Transverse colon (tissue), 4 donors: ENCODE results near the gene CDK2. TPM values are rescaled to one million over a fixed set of nuclear protein-coding genes. Genes with fewer than 3 reads are reported as not detected.

ENCODE experiments used
- DNase-seq: peaks from one replicate; pipeline ENCODE4 v3.0.0-alpha.2; 2019
- H3K27ac ChIP-seq, 4 donors: fragments of 200-600 bp; sonication (generic); 2 replicates each; pipeline ENCODE4 v1.5.1; 2016 to 2018; ENCODE audit warnings: inconsistent platforms in 4 of 4
- H3K27me3 ChIP-seq: fragments of 200-600 bp; sonication (generic); 2 replicates; pipeline ENCODE4 v1.5.1; 2017; ENCODE audit warnings: inconsistent platforms
- H3K36me3 ChIP-seq, 4 donors: fragments of 200-600 bp; sonication (generic); 2 replicates each; pipeline ENCODE4 v1.5.1; 2017 to 2019; ENCODE audit warnings: inconsistent platforms in 4 of 4
- H3K4me1 ChIP-seq, 4 donors: fragments of 200-600 bp; sonication (generic); 2 replicates each; pipeline ENCODE4 v1.5.1; 2017 to 2020; ENCODE audit warnings: inconsistent platforms in 4 of 4
- H3K4me3 ChIP-seq, 4 donors: fragments of 200-600 bp; sonication (generic); 1 replicate in 1 of 4; 2 replicates in 3 of 4; pipeline versions ENCODE4 v1.5.1 to v1.6.1; 2017 to 2019; ENCODE audit warnings: inconsistent platforms in 4 of 4
- H3K9me3 ChIP-seq, 2 donors: fragments of 200-600 bp; sonication (generic); 2 replicates each; pipeline ENCODE4 v1.5.1; 2017 to 2019; ENCODE audit warnings: inconsistent platforms in 2 of 2
- EP300 ChIP-seq: sonication (generic); formaldehyde crosslinking; IDR thresholded peaks from one replicate; pipeline ENCODE4 v1.6.1; 2017; ENCODE audit warnings: antibody characterized with exemption, low read depth
- POLR2A ChIP-seq: fragments of 450-650 bp; IDR thresholded peaks from one replicate; pipeline ENCODE4 v1.6.1; 2016; ENCODE audit warnings: antibody characterized with exemption, mild to moderate bottlenecking, moderate library complexity
- POLR2AphosphoS5 ChIP-seq, 3 donors: sonication (generic); formaldehyde crosslinking; IDR thresholded peaks; one replicate each; pipeline ENCODE4 v1.6.1; 2016; ENCODE audit warnings: antibody characterized with exemption in 3 of 3
- WGBS, 2 donors: methylation state at CpG; one replicate each; pipeline ENCODE4 v1.1.5; 2018; ENCODE audit warnings: low coverage in 1 of 2; 5-methylcytosine and 5-hydroxymethylcytosine counted together
- in situ Hi-C, 4 donors: fragments of 200-750 bp; cut with MboI; loops; one replicate each; pipeline versions ENCODE4 v1.15.0 to v1.15.1; 2017; ENCODE audit warnings: low sequenced_read_pairs in 3 of 4, low pct_ligation_motif_present in 1 of 4, low pct_unique_long_range_greater_than_20kb in 1 of 4
- intact Hi-C: fragments of 100-400 bp; cut with DNase I; formaldehyde crosslinking; loops from one replicate; pipeline ENCODE4 v1.15.1; 2023; ENCODE audit warnings: low total_unique reads
- total RNA-seq, 4 donors: library from RNA; depleted of rRNA; stranded (reverse); fragments of >200 nt; gene quantifications; one replicate each; pipeline ENCODE4 v1.1.0, GENCODE V29; 2016
- TF ChIP-seq, protein P1 (sequence below), 5 experiments: fragments of 200-600 bp in 3 of 5; fragments of 450-650 bp in 2 of 5; sonication (generic) in 3 of 5; IDR thresholded peaks; 1 replicate in 2 of 5; 2 replicates in 3 of 5; pipeline ENCODE4 v1.5.1; 2016 to 2017; ENCODE audit warnings: antibody characterized with exemption in 5 of 5, inconsistent platforms in 3 of 5, mild to moderate bottlenecking in 2 of 5, moderate library complexity in 1 of 5

Gene CDK2
- total RNA-seq, 4 donors from 2014 or later: 6.7 to 22.3 (median 11.1) TPM

DNA sequence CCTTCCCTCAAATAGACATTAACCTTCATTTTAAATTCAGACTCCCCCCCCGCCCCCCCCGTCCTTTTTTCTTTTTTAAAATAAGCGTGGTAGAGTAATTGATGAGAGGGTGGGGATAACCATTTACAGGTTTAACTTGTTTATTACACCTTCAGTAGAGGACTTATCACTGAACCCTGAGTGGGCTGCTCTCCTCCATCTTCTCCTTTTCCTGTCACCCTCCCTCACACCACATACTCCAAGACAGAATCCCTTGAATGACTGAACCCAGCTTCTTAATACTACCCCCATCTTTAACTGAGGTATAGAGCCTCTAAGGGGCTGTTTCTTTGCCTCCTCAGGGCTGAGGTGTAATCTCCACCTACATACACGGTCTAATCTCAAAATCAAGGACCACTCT, 50.6 kb downstream of the CDK2 start:
- TF ChIP-seq, protein P1, sequence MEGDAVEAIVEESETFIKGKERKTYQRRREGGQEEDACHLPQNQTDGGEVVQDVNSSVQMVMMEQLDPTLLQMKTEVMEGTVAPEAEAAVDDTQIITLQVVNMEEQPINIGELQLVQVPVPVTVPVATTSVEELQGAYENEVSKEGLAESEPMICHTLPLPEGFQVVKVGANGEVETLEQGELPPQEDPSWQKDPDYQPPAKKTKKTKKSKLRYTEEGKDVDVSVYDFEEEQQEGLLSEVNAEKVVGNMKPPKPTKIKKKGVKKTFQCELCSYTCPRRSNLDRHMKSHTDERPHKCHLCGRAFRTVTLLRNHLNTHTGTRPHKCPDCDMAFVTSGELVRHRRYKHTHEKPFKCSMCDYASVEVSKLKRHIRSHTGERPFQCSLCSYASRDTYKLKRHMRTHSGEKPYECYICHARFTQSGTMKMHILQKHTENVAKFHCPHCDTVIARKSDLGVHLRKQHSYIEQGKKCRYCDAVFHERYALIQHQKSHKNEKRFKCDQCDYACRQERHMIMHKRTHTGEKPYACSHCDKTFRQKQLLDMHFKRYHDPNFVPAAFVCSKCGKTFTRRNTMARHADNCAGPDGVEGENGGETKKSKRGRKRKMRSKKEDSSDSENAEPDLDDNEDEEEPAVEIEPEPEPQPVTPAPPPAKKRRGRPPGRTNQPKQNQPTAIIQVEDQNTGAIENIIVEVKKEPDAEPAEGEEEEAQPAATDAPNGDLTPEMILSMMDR (IDR thresholded peaks at IDR 0.05): no peak
- no peak for TF ChIP-seq POLR2AphosphoS5 (IDR thresholded peaks at IDR 0.05)
- TF ChIP-seq POLR2A: no peak
- no peak for TF ChIP-seq EP300
- no peaks in the 10 kb centered on the region for H3K9me3 ChIP-seq
- in situ Hi-C loops (no loop called here), intact Hi-C loops (no loop called here)
- H3K4me3 ChIP-seq: no peak overlapping the region
- DNase-seq: no peak
- WGBS, 2 donors: 84 to 88% methylated on average over 4 of the region's 4 CpGs
- peaks cover 0 to 35% (median 30%) of the 10 kb centered on the region in 4 donors for H3K4me1 ChIP-seq
- no peaks in the 10 kb centered on the region for H3K27me3 ChIP-seq
- H3K27ac ChIP-seq: no peak overlapping the region
- no peaks in the 10 kb centered on the region for H3K36me3 ChIP-seq

DNA sequence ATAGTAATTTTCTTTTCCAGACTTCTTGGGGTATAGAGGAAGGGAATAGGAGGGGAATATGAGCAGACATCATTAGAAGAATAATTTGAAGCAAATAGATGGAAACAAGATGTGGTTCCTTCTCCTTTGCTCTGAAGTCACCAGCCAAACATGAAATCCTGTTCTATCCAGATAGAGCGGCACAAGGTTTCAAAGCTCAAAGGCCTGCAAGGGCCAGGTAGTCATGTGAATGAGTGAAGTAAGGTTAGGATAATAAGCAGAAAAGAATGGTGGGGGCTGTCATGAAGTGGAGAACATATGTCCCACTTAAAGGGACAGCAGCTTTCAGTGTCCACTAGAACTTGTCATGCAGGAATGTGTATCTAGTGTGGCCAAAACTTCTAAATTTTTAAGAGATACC, 51.7 kb downstream of the CDK2 start:
- 82 to 100% methylated on average over 1 of the region's 1 CpG for WGBS, 2 donors
- H3K36me3 ChIP-seq: no peaks in the 10 kb centered on the region
- no peak overlapping the region for H3K27ac ChIP-seq
- no peak for DNase-seq
- intact Hi-C loops (no loop called here), in situ Hi-C loops (no loop called here)
- H3K9me3 ChIP-seq: no peaks in the 10 kb centered on the region
- TF ChIP-seq POLR2AphosphoS5 (IDR thresholded peaks at IDR 0.05) (no peak), POLR2A (no peak), EP300 (no peak)
- TF ChIP-seq, protein P1 (IDR thresholded peaks at IDR 0.05): no peak
- no peaks in the 10 kb centered on the region for H3K27me3 ChIP-seq
- peaks cover 0 to 38% (median 29%) of the 10 kb centered on the region in 4 donors for H3K4me1 ChIP-seq
- no peak overlapping the region for H3K4me3 ChIP-seq

DNA sequence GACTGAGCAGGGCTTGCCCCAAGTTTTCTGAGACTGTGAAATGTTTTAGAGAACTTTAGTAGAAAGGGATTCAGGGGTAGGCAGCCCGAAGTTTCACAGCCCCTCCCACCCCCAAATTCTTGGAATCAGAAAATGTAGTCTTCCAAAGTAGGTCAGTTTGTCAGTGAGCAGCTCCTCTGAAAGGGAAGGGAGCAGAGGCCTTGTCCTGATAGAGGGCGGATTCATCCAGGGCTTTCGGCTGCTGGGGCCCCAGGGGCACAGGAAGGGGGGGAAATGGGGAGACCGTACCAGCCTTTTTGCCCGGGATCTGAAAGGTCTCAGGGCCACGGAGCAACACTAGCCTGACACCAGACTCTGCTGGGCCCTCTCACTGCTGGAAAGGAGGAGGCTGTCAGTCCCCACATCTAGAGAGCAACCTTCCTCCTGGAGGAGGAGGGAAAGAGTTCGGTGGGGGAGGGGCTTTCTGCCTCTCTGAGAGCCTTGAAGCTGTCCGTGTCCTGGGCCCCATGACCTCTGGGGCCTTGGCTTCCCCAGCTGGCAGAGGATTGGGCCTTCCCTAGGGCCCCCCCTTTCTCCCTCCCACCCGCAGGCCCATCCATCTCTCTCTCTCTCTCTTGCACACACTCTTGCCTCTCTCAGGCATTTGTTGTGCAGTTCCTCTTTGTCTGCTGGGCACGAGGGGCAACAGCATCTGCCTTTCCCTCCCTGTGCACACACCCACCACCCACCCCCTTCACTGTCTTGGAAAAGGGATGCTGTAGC, 54.0 kb downstream of the CDK2 start, which contains the start of gene IKZF4:
Gene IKZF4, plus strand, starts transcription at position 621 of the 762 bp plus-strand sequence. CDS start 451 bp downstream, outside the sequence.
- H3K27me3 ChIP-seq: no peaks in the 10 kb centered on the region
- no peaks in the 10 kb centered on the region for H3K9me3 ChIP-seq
- H3K4me1 ChIP-seq: peaks cover 0 to 20% (median 11%) of the 10 kb centered on the region in 4 donors
- DNase-seq: no peak
- H3K27ac ChIP-seq: peak within 1 kb of the TSS; percentile 60 to 81 (median 70)
- no peak for TF ChIP-seq EP300
- no peak for TF ChIP-seq POLR2A
- TF ChIP-seq, protein P1 (IDR thresholded peaks at IDR 0.05): no peak
- TF ChIP-seq POLR2AphosphoS5 (IDR thresholded peaks at IDR 0.05): no peak
- peak within 1 kb of the TSS in 3 of 4 donors; percentile 8 to 32 (median 9) for H3K4me3 ChIP-seq
- intact Hi-C loops (no loop called here), in situ Hi-C loops (no loop called here)
- no peaks in the 10 kb centered on the region for H3K36me3 ChIP-seq
- WGBS, 2 donors: 40 to 61% methylated on average over 1 to 9 of the region's 10 CpGs

DNA sequence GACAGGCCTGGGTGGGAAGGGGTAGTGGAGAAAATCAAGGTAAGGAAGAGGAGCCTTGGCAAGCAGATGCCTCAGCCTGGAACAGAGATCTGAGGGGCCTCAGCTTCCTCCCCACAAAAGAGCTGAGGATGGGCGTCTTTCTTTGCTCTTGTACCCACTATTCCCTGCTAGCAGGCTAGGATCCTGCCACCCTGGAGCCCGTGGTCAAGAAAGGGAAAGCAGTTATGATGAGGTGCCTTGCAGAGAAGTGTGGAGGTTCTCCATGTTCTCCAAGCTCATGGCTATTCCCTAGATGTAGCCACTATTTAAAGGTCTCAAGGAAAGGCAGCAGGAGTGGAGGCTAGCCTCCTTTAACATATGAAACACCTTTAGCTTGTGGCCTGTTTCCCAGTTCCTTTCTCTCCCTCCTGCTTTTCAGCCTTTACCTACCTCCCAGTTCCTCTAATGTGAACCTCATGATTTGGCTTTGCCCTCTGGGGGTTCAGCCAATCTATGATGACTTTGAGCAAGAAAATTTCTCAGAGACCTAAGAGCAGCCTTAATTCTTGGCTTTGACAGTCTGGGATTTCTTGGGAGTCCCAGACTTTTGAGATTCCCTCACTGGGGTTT, 55.4 kb downstream of the CDK2 start:
- in situ Hi-C loops: no loop called here
- peaks cover 0 to 20% (median 11%) of the 10 kb centered on the region in 4 donors for H3K4me1 ChIP-seq

More for the DNA sequence above, 55.4 kb downstream of the CDK2 start:
- intact Hi-C loops: no loop called here
- TF ChIP-seq, protein P1 (IDR thresholded peaks at IDR 0.05): no peak
- TF ChIP-seq POLR2AphosphoS5 (IDR thresholded peaks at IDR 0.05) (no peak), POLR2A (no peak), EP300 (no peak)
- Histone ChIP-seq H3K36me3 (no peaks in the 10 kb centered on the region), H3K4me3 (peak overlapping the region in 1 of 4 donors; percentile 32), H3K9me3 (no peaks in the 10 kb centered on the region), H3K27ac (peak overlapping the region; percentile 50 to 81 (median 70)), H3K27me3 (no peaks in the 10 kb centered on the region)
- WGBS, 2 donors: 58% methylated on average over 2 of the region's 2 CpGs; no CpG with 5 or more reads in 1 of the 2 donors
- DNase-seq: no peak
